MM.1S (cell line): ENCODE data around the gene HIPK3.
"Not testable (repeated sequence)": the region's sequence is repeated elsewhere in the genome, so short reads cannot be mapped to it uniquely, and the experiment has no call there.

Experiments
- DNase-seq: peaks from one replicate; pipeline ENCODE4 v3.0.0-alpha.2; 2015
- H2AFZ ChIP-seq: fragments of 300-600 bp; sonication (generic); 2 replicates; pipeline ENCODE4 v1.6.0; 2016; ENCODE audit warnings: antibody characterized with exemption, low read length
- H3F3A ChIP-seq: fragments of 300-600 bp; sonication (generic); 2 replicates; pipeline ENCODE4 v1.6.1; 2016; ENCODE audit warnings: mild to moderate bottlenecking, antibody characterized with exemption, low read length, moderate library complexity, mixed read lengths; ENCODE audit not compliant: insufficient read depth
- H3K27ac ChIP-seq: fragments of 300-600 bp; sonication (generic); 2 replicates; pipeline ENCODE4 v1.5.1; 2016; ENCODE audit warnings: mild to moderate bottlenecking, low read length
- H3K27me3 ChIP-seq: fragments of 300-600 bp; sonication (generic); replicated peaks from 2 replicates; pipeline ENCODE4 v1.6.0; 2016; ENCODE audit warnings: low read length; ENCODE audit not compliant: insufficient read depth
- H3K36me3 ChIP-seq: fragments of 300-600 bp; sonication (generic); replicated peaks from 2 replicates; pipeline ENCODE4 v1.6.1; 2016; ENCODE audit warnings: mild to moderate bottlenecking, low read length, mixed read lengths; ENCODE audit not compliant: insufficient read depth
- H3K4me1 ChIP-seq: fragments of 300-600 bp; sonication (generic); 2 replicates; pipeline ENCODE4 v1.6.1; 2016; ENCODE audit warnings: low read length, mixed read lengths
- H3K4me2 ChIP-seq: fragments of 300-600 bp; sonication (generic); 2 replicates; pipeline ENCODE4 v1.6.0; 2016; ENCODE audit warnings: low read depth, low read length
- H3K4me3 ChIP-seq: fragments of 300-600 bp; sonication (generic); 2 replicates; pipeline ENCODE4 v1.5.1; 2016; ENCODE audit warnings: low read length, mixed read lengths
- H3K79me2 ChIP-seq: fragments of 300-600 bp; sonication (generic); 2 replicates; pipeline ENCODE4 v1.6.1; 2016; ENCODE audit warnings: mixed run types, low read length, mixed read lengths
- H3K9ac ChIP-seq: fragments of 300-600 bp; sonication (generic); 2 replicates; pipeline ENCODE4 v1.6.1; 2016; ENCODE audit warnings: low read length, mixed read lengths
- H3K9me2 ChIP-seq: fragments of 300-600 bp; sonication (generic); replicated peaks from 2 replicates; pipeline ENCODE4 v1.6.1; 2016; ENCODE audit warnings: mild to moderate bottlenecking, low read length, mixed read lengths; ENCODE audit not compliant: insufficient read depth
- H3K9me3 ChIP-seq: fragments of 300-600 bp; sonication (generic); replicated peaks from 2 replicates; pipeline ENCODE4 v1.6.1; 2016; ENCODE audit warnings: mild to moderate bottlenecking, low read length, mixed read lengths; ENCODE audit not compliant: insufficient read depth
- H4K20me1 ChIP-seq: fragments of 300-600 bp; sonication (generic); 2 replicates; pipeline ENCODE4 v1.6.1; 2016; ENCODE audit warnings: mild to moderate bottlenecking, low read length, moderate library complexity, mixed read lengths; ENCODE audit not compliant: insufficient read depth
- CTCF ChIP-seq: fragments of 300-600 bp; sonication (generic); IDR thresholded peaks from 2 replicates; pipeline ENCODE4 v1.5.1; 2016; ENCODE audit warnings: antibody characterized with exemption, low read length, mixed read lengths
- EZH2 ChIP-seq: fragments of 300-600 bp; sonication (generic); optimal IDR thresholded peaks from 2 replicates; pipeline ENCODE3; 2017; ENCODE audit warnings: low read depth, mild to moderate bottlenecking, antibody characterized with exemption, low read length, mixed read lengths
- EZH2phosphoT487 ChIP-seq: fragments of 300-600 bp; sonication (generic); IDR thresholded peaks from 2 replicates; pipeline ENCODE4 v1.6.1; 2018; ENCODE audit warnings: antibody characterized with exemption, low read length

Gene HIPK3

DNA sequence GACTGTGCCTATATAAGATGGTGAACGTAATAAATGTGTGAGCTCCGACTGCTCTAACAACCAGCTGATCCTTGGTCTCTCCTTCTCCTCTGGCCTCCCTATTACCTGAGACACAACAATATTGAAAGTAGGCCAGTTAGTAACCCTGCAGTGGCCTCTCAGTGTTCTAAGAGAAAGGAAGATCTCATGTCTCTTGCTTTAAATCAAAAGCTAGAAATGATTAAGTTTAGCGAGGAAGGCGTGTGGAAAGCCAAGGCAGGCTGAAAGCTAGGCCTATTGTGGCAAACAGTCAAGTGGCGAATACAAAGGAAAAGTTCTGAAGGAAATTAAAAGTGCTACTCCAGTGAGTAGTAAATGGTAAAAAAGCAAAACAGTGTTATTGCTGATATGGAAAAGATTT is 39.5 kb downstream of the HIPK3 start:
- H3K79me2 ChIP-seq = peaks cover 66% of the 10 kb centered on the region
- H3K27me3 ChIP-seq = no peaks in the 10 kb centered on the region
- H3K9me2 ChIP-seq = no peaks in the 10 kb centered on the region
- H3K4me3 ChIP-seq = no peak overlapping the region
- peaks cover 7% of the 10 kb centered on the region for H3K4me1 ChIP-seq
- H3K9ac ChIP-seq = no peak overlapping the region
- H3K36me3 ChIP-seq = no peaks in the 10 kb centered on the region
- H3K27ac ChIP-seq = no peak overlapping the region
- no peaks in the 10 kb centered on the region for H4K20me1 ChIP-seq
- H3F3A ChIP-seq = no peaks in the 10 kb centered on the region
- DNase-seq = no peak
- H2AFZ ChIP-seq = no peak overlapping the region
- H3K9me3 ChIP-seq = no peaks in the 10 kb centered on the region
- H3K4me2 ChIP-seq = no peak overlapping the region
- TF ChIP-seq EZH2 = no peak
- TF ChIP-seq EZH2phosphoT487 = no peak
- no peak for TF ChIP-seq CTCF

DNA sequence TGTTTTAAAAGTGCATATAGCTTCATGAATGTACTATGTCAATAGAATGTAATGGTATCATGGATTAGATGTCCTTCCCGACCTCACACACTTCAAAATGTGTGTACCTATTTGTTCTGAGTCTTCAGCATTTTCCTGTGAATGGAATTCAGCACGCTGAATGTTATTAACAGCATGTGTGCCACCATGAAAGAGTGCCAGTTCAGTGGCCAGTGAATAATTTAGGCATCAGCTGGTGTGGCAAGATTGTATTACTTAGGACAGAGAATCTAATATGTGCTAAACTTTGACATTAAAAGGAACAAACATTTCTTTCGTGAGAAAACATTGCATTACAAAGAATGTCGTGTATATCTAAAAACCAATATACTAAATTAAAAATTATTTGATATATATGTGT is 46.4 kb downstream of the HIPK3 start:
- Histone ChIP-seq H3K9me3 (no peaks in the 10 kb centered on the region), H3K9me2 (no peaks in the 10 kb centered on the region), H3K4me2 (no peak overlapping the region), H3K4me3 (no peak overlapping the region), H3K4me1 (no peaks in the 10 kb centered on the region), H2AFZ (no peak overlapping the region), H3K9ac (no peak overlapping the region), H3K36me3 (no peaks in the 10 kb centered on the region), H3K27ac (no peak overlapping the region), H3K79me2 (peaks cover 38% of the 10 kb centered on the region), H4K20me1 (no peaks in the 10 kb centered on the region), H3F3A (no peaks in the 10 kb centered on the region), H3K27me3 (no peaks in the 10 kb centered on the region)
- no peak for TF ChIP-seq CTCF
- TF ChIP-seq EZH2 = no peak
- no peak for TF ChIP-seq EZH2phosphoT487
- DNase-seq = no peak

- H3K27ac ChIP-seq, H3K9me3 ChIP-seq, H3K4me1 ChIP-seq, H3K27me3 ChIP-seq, H3K4me3 ChIP-seq, H3K9me2 ChIP-seq, H3F3A ChIP-seq, H2AFZ ChIP-seq, DNase-seq, H3K36me3 ChIP-seq, H3K4me2 ChIP-seq, H3K9ac ChIP-seq, H4K20me1 ChIP-seq: not testable (repeated sequence)
- H3K79me2 ChIP-seq = peaks cover 30% of the 10 kb centered on the region
Measured at GRCh38 chr11:33306821-33307220, 49.6 kb downstream of the HIPK3 start.

DNA sequence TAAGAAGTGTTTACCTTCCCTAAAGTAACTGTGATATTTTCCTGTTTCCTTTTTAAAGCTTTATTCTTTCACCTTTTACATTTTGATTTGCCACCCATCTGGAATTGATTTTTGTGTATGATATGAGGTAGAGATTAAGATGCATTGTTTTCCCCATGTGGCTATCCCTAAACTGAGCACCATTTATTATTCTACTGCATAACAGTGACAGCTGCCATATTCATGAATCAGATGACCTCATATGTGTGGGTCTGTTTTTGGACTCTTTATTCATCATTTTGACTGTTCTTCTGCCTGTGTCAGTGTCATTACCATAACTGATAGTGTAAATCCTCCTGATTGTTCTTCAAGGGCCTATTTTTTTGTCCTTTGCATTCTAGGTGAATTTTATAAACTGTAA is 50.8 kb downstream of the HIPK3 start:
- Histone ChIP-seq H3K36me3 (no peaks in the 10 kb centered on the region), H3K27ac (no peak overlapping the region), H3K4me3 (no peak overlapping the region), H3K4me1 (0 out of 2 replicates have a peak, but pooled peaks cover 3% of the 10 kb centered on the region), H3K9me3 (no peaks in the 10 kb centered on the region), H3F3A (no peaks in the 10 kb centered on the region), H3K79me2 (peaks cover 32% of the 10 kb centered on the region), H3K9me2 (no peaks in the 10 kb centered on the region), H2AFZ (no peak overlapping the region), H3K4me2 (no peak overlapping the region), H3K9ac (no peak overlapping the region), H3K27me3 (no peaks in the 10 kb centered on the region), H4K20me1 (no peaks in the 10 kb centered on the region)
- TF ChIP-seq CTCF (no peak), EZH2 (no peak), EZH2phosphoT487 (no peak)
- DNase-seq = no peak
